ENCODE measurements around the gene SMARCD3.

The SMARCD3 gene

GRCh38 chr7:151247611-151248345 is 716 bp downstream of the SMARCD3 start:
- DNase-seq, result peak in 1 of 4 experiments; percentile 17

DNA sequence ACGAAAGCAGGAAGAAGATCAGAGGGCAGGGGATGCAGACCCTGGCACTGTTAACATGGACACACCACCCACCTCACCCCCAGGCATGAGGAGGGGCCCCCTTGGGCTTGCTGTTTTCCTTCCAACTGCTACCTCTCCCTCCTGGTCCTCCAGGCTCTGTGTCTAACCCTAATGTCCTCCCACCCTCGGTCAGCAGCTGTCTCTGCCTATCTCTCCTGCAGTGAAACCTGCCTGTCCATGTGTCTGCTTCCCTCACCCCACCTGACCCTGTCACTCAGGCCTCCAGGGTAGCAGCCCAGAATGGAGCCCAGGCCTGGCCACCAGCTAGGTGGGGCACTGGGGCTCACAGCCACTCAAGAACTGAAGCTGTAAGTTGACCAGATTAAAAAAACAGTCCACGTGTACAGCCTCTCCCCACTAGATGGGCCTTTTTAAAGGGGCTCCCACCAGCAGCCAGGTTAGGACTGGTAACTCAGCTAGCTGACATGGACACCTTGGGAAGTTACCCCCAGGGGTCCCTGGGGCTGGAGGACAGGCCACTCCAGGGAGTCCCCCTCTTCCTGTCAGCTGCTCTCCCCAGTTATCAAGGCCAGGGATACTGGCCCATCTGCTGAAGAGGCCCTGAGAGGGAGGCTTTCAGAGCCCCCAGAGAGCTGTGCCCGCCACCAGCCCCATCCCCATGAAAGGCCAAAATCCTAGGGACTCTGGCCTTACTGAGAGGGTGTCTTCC is 1.5 kb downstream of the SMARCD3 start:
- DNase-seq, result no peak

DNA sequence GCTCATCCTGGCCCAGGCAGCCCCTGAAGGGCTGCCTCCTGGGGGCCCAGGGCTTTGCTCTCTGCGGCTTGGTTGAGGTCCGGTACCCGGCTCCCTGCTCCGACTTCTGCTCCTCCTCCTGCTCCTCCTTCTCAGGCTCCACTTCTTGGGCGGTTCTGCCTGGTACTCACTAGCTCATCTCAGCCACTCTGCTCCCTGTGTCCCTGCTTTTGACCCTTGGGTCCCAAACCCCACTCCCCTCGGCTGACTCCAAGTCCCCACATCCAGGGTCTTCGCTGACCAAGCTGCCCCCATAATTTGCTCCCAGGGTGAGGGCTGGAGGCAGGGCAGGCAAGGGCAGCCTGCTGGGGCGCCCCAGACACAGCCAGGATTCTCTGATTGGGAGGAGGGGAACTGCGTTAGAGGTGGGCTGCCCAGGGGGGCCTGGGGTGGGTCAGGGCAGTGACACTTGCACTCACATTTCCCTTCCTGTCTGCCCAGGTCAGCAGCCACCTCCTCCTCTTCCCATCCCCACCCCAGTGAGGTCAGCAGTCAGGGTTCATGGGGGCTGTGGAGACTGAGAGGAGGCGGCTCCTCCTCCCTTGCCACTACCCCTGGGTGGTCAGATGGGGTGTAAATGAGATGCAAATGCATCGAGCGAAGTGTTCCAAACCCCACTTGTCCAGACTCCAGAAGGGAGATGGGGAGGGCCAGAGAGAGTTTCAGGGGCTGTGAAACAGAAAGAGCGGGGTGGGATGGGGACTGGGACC is 2.2 kb downstream of the SMARCD3 start:
- no peak for DNase-seq

- DNase-seq, result peak; percentile 44 to 78 (median 58)
These were observed 3.0 kb downstream of the SMARCD3 start for GRCh38 chr7:151245360-151246101.

DNA sequence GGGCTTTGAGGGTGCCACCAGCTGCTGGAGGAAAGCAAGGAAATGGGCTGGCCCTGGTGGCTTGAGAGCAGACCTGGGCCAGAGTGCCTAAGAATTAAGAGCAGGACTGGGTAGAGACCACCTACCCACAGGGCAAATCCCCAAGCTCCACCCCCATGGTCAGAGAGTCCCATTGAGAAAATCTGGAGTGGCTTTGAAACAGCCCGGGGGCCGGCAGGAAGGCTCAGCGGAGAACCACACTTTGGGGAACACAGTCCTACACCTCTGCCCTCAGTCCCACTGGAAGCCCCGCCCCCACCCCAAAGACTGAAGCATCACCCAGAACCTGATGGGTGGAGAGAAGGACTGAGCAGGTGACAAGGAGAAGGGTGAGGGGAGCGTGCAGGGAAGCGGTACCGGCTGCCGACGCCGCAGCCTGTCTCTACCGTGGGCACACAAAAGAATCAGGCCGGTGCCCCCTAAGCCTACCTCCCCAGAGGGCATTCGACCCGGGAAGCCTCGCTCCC is 3.6 kb downstream of the SMARCD3 start:
- DNase-seq, result no peak

- peak; percentile 59 to 78 (median 74) for DNase-seq
These were observed 4.2 kb downstream of the SMARCD3 start for GRCh38 chr7:151244196-151244840.

GRCh38 chr7:151243408-151244195 is 4.9 kb downstream of the SMARCD3 start:
- no peak for DNase-seq

- no peak for DNase-seq
These were observed 5.5 kb downstream of the SMARCD3 start for GRCh38 chr7:151243045-151243349.

DNA sequence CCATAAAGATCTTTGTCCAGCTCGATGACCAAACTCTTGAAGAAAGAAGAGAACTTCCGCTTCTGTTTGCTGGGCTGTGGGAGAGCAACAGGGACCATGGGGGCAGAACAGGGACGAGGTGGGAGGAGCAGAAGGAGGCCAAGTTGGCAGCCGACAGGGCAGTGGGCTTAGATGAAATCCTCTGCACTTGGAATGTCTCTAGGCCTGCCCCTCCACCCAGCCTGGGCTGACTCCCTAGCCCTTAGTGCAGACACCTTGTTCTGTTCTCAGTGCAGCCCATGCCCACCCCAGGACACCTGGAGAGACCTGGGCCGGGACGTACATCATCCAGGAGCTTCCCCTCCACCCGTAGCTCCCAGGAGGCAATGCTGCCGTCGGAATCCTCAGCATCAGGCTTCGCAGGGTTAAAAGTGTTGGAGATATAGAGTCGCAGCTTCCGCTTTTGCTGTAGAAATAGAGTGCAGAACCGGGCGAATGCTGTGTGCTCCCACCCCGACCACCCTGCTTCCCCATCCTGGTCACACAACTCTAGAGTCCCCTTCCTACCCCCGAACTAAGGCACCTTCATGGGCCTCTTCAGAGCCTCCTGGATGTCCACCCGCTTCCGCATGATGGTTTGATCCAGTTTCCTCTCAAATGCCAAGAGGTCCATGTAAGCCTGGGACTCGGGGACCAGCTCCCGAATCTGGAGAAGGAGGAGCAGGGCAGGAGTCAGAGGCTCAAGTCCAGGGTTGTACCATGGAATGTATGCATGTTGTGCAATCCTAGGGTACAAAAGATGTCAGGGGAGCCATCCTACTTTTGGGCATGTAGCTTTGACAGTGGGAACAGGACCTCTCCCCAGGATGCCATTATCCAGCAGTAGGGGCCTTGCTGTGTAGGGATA is 6.1 kb downstream of the SMARCD3 start:
- DNase-seq, result no peak

- no peak for DNase-seq
These were observed 6.8 kb downstream of the SMARCD3 start for GRCh38 chr7:151241755-151242096.

DNA sequence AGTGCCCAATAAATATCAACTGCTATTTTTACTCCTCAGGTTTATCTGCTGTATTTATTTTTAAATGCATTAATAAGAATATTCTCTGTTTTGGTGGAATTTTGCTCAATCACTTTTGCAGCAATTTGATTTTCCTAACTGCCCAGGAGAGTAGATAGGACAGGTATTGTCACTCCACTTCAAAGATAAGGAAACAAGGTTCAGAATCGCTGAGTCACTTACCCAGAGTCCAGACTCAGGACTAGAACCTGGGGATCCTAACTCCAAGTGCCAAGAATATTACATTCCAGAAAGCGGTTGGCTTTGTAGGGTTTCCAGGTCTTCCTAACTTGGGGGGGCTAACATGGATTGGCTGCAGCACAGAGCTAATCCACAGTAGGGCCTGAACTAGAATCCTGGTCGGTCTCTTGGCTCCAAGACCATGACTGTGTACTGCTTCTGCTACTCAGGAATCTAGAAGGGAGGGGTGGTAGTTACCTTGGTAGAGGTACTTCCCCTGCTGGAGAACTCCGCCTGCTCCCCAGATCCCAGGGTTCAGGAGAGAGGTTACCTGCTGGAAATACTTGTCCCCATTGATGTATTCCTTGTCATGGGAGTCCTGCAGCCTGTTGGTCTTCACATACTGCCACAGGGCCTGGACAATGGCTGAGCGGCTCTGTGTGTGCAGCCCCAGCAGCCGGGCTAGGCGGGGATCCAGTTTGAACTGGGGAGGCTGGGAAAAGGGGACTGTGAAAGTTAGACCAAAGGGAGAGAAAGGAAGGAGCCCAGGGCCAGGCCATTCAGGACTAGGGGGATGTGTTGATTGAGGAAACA is 7.3 kb downstream of the SMARCD3 start:
- no peak for DNase-seq

GRCh38 chr7:151240536-151240935 is 8.0 kb downstream of the SMARCD3 start:
- no peak for DNase-seq

DNA sequence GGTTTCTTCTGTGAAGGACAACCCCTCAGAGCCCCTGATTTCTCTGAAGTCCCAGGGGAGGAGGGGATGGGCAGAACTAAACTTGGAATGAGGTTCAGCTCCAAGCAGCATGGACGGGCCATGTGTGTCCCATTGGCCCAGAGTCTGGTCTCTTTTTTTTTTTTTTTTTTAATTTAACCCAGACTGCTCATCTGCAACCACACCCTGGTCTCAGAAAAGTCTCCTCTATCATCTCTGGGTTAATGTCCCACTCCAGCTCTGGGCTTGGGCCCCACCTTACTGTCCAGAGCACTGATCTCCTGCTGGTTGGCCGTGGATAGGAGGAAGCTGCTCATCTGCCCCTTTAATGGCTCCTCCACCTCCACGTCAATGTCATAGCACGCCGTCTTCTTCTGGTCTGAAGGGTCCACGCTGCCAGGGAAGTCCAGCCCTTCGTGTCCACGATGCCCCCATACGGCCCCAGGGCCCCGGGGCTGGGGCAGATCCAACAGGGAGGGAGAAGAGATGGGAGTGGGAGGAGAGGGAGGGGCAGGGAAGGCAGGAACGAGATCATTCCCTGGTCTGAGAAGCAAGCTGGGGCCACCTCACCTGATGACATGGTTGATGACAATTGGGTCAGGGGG is 8.5 kb downstream of the SMARCD3 start:
- DNase-seq, result no peak

DNA sequence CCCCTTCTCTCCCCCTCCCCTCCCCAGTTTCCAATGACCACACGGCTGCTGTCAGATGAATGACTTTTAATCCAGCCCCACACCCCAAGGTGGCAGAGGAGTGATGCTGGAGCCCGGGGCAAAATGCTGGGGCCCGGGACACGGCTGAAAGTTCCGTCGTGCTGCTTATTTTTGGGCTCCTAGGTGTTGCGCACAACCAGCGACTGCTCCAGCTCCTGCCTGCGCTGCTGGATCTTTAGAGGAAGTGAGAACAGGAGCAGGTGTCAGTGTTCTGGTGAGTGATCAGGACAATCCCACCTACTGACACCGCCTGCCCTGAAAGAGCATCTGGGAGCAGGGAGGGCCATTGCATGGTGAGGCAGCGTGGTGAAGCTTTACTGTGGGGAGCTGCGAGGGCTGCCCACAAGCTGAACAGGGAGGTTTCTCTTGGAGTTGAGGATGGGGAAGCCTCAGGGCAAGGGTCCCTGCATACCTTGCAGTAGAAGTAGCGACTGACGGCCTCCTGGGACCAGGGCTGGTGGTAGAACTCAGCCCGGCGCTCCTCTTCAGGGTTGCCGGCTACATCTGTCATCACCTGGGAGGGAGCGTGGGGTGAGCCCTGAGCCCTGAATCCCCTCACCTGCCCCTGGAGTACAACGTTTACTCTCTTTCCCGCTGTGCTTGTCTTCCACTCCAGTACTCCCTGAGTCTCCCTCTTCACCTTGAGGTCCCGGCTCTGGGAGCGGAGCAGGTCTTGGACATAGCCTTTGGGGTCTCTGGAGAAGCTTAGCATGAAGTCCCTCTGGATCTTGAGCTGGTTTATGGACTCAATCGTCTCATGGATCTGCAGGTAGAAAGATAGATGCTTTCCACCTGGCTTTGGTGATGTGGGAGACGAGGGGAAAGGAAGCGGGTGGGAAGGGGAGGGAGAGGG is 9.3 kb downstream of the SMARCD3 start:
- DNase-seq, result no peak

DNA sequence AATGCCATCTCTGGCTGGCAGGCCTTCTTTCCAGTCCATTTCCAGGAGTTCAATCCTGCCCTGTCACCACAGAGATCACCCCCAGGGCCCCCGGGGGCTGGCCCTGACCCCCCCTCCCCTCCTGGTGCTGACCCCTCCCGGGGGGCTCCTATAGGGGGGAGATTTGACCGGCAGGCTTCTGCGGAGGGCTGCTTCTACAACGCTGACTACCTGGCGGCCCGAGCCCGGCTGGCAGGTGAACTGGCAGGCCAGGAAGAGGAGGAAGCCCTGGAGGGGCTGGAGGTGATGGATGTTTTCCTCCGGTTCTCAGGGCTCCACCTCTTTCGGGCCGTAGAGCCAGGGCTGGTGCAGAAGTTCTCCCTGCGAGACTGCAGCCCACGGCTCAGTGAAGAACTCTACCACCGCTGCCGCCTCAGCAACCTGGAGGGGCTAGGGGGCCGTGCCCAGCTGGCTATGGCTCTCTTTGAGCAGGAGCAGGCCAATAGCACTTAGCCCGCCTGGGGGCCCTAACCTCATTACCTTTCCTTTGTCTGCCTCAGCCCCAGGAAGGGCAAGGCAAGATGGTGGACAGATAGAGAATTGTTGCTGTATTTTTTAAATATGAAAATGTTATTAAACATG is 10.2 kb downstream of the SMARCD3 start:
- no peak for DNase-seq

DNA sequence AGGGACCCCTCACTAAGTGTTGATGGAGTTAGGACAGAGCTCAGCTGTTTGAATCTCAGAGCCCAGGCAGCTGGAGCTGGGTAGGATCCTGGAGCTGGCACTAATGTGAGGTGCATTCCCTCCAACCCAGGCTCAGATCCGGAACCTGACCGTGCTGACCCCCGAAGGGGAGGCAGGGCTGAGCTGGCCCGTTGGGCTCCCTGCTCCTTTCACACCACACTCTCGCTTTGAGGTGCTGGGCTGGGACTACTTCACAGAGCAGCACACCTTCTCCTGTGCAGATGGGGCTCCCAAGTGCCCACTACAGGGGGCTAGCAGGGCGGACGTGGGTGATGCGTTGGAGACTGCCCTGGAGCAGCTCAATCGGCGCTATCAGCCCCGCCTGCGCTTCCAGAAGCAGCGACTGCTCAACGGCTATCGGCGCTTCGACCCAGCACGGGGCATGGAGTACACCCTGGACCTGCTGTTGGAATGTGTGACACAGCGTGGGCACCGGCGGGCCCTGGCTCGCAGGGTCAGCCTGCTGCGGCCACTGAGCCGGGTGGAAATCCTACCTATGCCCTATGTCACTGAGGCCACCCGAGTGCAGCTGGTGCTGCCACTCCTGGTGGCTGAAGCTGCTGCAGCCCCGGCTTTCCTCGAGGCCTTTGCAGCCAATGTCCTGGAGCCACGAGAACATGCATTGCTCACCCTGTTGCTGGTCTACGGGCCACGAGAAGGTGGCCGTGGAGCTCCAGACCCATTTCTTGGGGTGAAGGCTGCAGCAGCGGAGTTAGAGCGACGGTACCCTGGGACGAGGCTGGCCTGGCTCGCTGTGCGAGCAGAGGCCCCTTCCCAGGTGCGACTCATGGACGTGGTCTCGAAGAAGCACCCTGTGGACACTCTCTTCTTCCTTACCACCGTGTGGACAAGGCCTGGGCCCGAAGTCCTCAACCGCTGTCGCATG is 11.0 kb downstream of the SMARCD3 start:
- DNase-seq, result no peak

Data from suppressor macrophage (primary cell).